Neural cell (in vitro differentiated cells): ENCODE results near the gene DCAF11.

Source experiments
- CTCF ChIP-seq: fragments of 450-650 bp; IDR thresholded peaks from 2 replicates; pipeline ENCODE4 v1.5.1; 2014; ENCODE audit warnings: antibody characterized with exemption, mild to moderate bottlenecking, moderate library complexity; ENCODE audit not compliant: poor library complexity, severe bottlenecking
- EP300 ChIP-seq: fragments of 450-650 bp; conservative IDR thresholded peaks from 2 replicates; pipeline ENCODE4 v1.6.1; 2014; ENCODE audit warnings: antibody characterized with exemption, mild to moderate bottlenecking, moderate library complexity; ENCODE audit not compliant: poor library complexity, severe bottlenecking
- EZH2 ChIP-seq: fragments of 200-600, 300-800 bp; shearing (Covaris generic), sonication (generic); IDR thresholded peaks from 2 replicates; pipeline ENCODE4 v1.6.1; 2014; ENCODE audit warnings: antibody characterized with exemption, low read length, borderline replicate concordance, mild to moderate bottlenecking; ENCODE audit not compliant: insufficient read depth, poor library complexity, severe bottlenecking
- MXI1 ChIP-seq: fragments of 450-650 bp; conservative IDR thresholded peaks from 2 replicates; pipeline ENCODE4 v1.6.1; 2014; ENCODE audit warnings: antibody characterized with exemption, mild to moderate bottlenecking; ENCODE audit not compliant: poor library complexity, severe bottlenecking
- POLR2AphosphoS5 ChIP-seq: IDR thresholded peaks from 2 replicates; pipeline ENCODE4 v1.6.1; 2012
- RAD21 ChIP-seq: fragments of 450-650 bp; conservative IDR thresholded peaks from 2 replicates; pipeline ENCODE4 v1.6.1; 2014; ENCODE audit warnings: antibody characterized with exemption, mild to moderate bottlenecking, moderate library complexity

DNA sequence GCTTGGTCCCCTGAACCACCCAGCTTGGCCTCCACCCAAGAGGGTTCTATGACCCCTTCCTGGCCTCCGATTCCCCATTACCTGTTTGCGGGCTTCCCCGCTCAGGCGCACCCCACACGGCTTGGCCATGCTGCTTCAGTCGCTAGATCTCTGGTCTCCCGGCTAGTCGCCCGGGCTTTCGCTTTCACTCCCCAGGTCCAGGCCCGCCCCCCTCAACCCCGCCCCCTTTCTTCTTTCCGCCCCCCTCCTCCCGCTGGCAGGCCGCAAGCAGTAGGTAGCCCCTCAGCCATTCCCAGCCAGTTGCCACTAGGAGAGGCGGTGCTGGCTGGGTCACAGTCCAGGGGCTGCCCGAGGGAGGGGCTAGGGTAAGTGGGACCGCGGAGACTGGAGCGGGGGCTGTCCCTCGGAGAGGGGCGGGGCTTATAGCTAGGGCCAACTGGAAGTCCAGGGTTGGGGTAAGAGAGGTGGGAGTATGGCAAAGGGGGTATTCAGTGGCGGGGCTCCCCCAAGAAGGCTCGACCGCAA lies 31.9 kb downstream of the DCAF11 start, which contains the start of gene PSME2:
- TF ChIP-seq CTCF (no peak), EZH2 (no peak), EP300 (no peak), POLR2AphosphoS5 (no peak), MXI1 (peak; percentile 47), RAD21 (no peak)
